Stomach smooth muscle (tissue), 2 donors: ENCODE data around the gene HP1BP3.
"Not testable (repeated sequence)": the region's sequence is repeated elsewhere in the genome, so short reads cannot be mapped to it uniquely, and the experiment has no call there.

ENCODE experiments used
- H3K27ac ChIP-seq: one replicate; pipeline ENCODE4 v1.7.0; 2013; ENCODE audit warnings: mild to moderate bottlenecking, low read length, inconsistent platforms
- H3K27me3 ChIP-seq, 2 donors: one replicate each; pipeline ENCODE4 v1.7.0; 2013; ENCODE audit warnings: low read length in 2 of 2; ENCODE audit not compliant: insufficient read depth in 2 of 2, control insufficient read depth in 1 of 2
- H3K36me3 ChIP-seq, 2 donors: one replicate each; pipeline ENCODE4 v1.7.0; 2013; ENCODE audit warnings: low read length in 2 of 2; ENCODE audit not compliant: control insufficient read depth in 2 of 2, insufficient read depth in 2 of 2
- H3K4me1 ChIP-seq: one replicate; pipeline ENCODE4 v1.7.0; 2013; ENCODE audit warnings: low read length; ENCODE audit not compliant: control insufficient read depth, insufficient read depth
- H3K4me3 ChIP-seq, 2 donors: one replicate each; pipeline ENCODE4 v1.7.0; 2013; ENCODE audit warnings: low read length in 2 of 2
- H3K9ac ChIP-seq, 2 donors: one replicate each; pipeline ENCODE4 v1.7.0; 2013; ENCODE audit warnings: low read length in 2 of 2, mild to moderate bottlenecking in 1 of 2
- H3K9me3 ChIP-seq, 2 donors: one replicate each; pipeline ENCODE4 v1.7.0; 2013; ENCODE audit warnings: low read length in 2 of 2; ENCODE audit not compliant: control insufficient read depth in 2 of 2
- donor health status: healthy.
- donor health status: Pancreatic carcinoma.

Gene HP1BP3

GRCh38 chr1:20811916-20812315 is 24.8 kb upstream of the HP1BP3 start:
- no peak overlapping the region for H3K27ac ChIP-seq
- no peaks in the 10 kb centered on the region for H3K9me3 ChIP-seq

GRCh38 chr1:20793236-20793635 is 6.1 kb upstream of the HP1BP3 start:
- Histone ChIP-seq H3K9ac (no peak overlapping the region), H3K27ac (no peak overlapping the region), H3K4me1 (no peaks in the 10 kb centered on the region), H3K9me3 (no peaks in the 10 kb centered on the region), H3K27me3 (no peaks in the 10 kb centered on the region), H3K4me3 (no peak overlapping the region), H3K36me3 (no peaks in the 10 kb centered on the region)

More at GRCh38 chr1:20811916-20812315, 24.8 kb upstream of the HP1BP3 start:
- Histone ChIP-seq H3K4me1 (no peaks in the 10 kb centered on the region), H3K9ac (no peak overlapping the region), H3K36me3 (peaks cover 0 to 6% of the 10 kb centered on the region in 2 donors), H3K4me3 (no peak overlapping the region), H3K27me3 (no peaks in the 10 kb centered on the region)

- Histone ChIP-seq H3K4me3 (no peak overlapping the region), H3K9me3 (no peaks in the 10 kb centered on the region), H3K36me3 (no peaks in the 10 kb centered on the region), H3K4me1 (no peaks in the 10 kb centered on the region), H3K27ac (no peak overlapping the region), H3K27me3 (no peaks in the 10 kb centered on the region), H3K9ac (no peak overlapping the region)
Measured at GRCh38 chr1:20792196-20792595, 5.1 kb upstream of the HP1BP3 start.

- no peak overlapping the region for H3K27ac ChIP-seq
- no peaks in the 10 kb centered on the region for H3K9me3 ChIP-seq
- no peaks in the 10 kb centered on the region for H3K4me1 ChIP-seq
- no peaks in the 10 kb centered on the region for H3K36me3 ChIP-seq
- no peak overlapping the region for H3K4me3 ChIP-seq
- no peaks in the 10 kb centered on the region for H3K27me3 ChIP-seq
- H3K9ac ChIP-seq: no peak overlapping the region
Measured at GRCh38 chr1:20790785-20791184, 3.7 kb upstream of the HP1BP3 start.

- H3K36me3 ChIP-seq, H3K27me3 ChIP-seq, H3K9me3 ChIP-seq, H3K4me1 ChIP-seq, H3K9ac ChIP-seq, H3K27ac ChIP-seq, H3K4me3 ChIP-seq: not testable (repeated sequence)
Measured at GRCh38 chr1:20789598-20789997, 2.5 kb upstream of the HP1BP3 start.

GRCh38 chr1:20787840-20788795 is 1.0 kb upstream of the HP1BP3 start:
- Histone ChIP-seq H3K36me3 (no peaks in the 10 kb centered on the region), H3K4me3 (peak overlapping the region; percentile 85 to 91), H3K9me3 (no peaks in the 10 kb centered on the region), H3K27me3 (no peaks in the 10 kb centered on the region), H3K27ac (peak overlapping the region; percentile 95), H3K9ac (peak overlapping the region; percentile 95 to 97), H3K4me1 (peaks cover 7% of the 10 kb centered on the region)

- Histone ChIP-seq H3K36me3 (no peaks in the 10 kb centered on the region), H3K4me1 (peaks cover 7% of the 10 kb centered on the region), H3K4me3 (peak overlapping the region; percentile 78 to 95), H3K27me3 (no peaks in the 10 kb centered on the region), H3K9me3 (no peaks in the 10 kb centered on the region), H3K9ac (peak overlapping the region; percentile 86 to 92), H3K27ac (peak overlapping the region; percentile 87)
Measured at GRCh38 chr1:20786253-20787028, 666 bp downstream of the HP1BP3 start.

- peaks cover 7% of the 10 kb centered on the region for H3K4me1 ChIP-seq
Measured at GRCh38 chr1:20785907-20786252, 1.2 kb downstream of the HP1BP3 start.

GRCh38 chr1:20775700-20776099 is 11.4 kb downstream of the HP1BP3 start:
- H3K4me3 ChIP-seq: no peak overlapping the region
- H3K9ac ChIP-seq: no peak overlapping the region
- H3K27ac ChIP-seq: no peak overlapping the region
- peaks cover 22 to 36% of the 10 kb centered on the region in 2 donors for H3K36me3 ChIP-seq
- H3K4me1 ChIP-seq: no peaks in the 10 kb centered on the region
- H3K9me3 ChIP-seq: no peaks in the 10 kb centered on the region
- no peaks in the 10 kb centered on the region for H3K27me3 ChIP-seq

More at GRCh38 chr1:20785907-20786252, 1.2 kb downstream of the HP1BP3 start:
- no peaks in the 10 kb centered on the region for H3K9me3 ChIP-seq
- peak overlapping the region; percentile 86 to 92 for H3K9ac ChIP-seq
- no peaks in the 10 kb centered on the region for H3K27me3 ChIP-seq
- H3K4me3 ChIP-seq: peak overlapping the region; percentile 78 to 95
- no peaks in the 10 kb centered on the region for H3K36me3 ChIP-seq
- H3K27ac ChIP-seq: peak overlapping the region; percentile 87

GRCh38 chr1:20771780-20772179 is 15.3 kb downstream of the HP1BP3 start:
- Histone ChIP-seq H3K9ac (no peak overlapping the region), H3K4me1 (no peaks in the 10 kb centered on the region), H3K27ac (no peak overlapping the region), H3K4me3 (no peak overlapping the region), H3K9me3 (no peaks in the 10 kb centered on the region), H3K27me3 (no peaks in the 10 kb centered on the region), H3K36me3 (peaks cover 39 to 56% of the 10 kb centered on the region in 2 donors)
